Mucosa of stomach (tissue), 1 donor: Measurements from ENCODE around the gene ATP5F1D.

Experiments used
- H3K27me3 ChIP-seq: one replicate; pipeline ENCODE4 v1.7.0; 2013; ENCODE audit warnings: mild to moderate bottlenecking, low read length; ENCODE audit not compliant: control insufficient read depth, insufficient read depth
- H3K36me3 ChIP-seq: one replicate; pipeline ENCODE4 v1.7.0; 2013; ENCODE audit warnings: low read length; ENCODE audit not compliant: control insufficient read depth, insufficient read depth
- H3K4me1 ChIP-seq: one replicate; pipeline ENCODE4 v1.7.0; 2013; ENCODE audit warnings: mild to moderate bottlenecking, low read length; ENCODE audit not compliant: control insufficient read depth, insufficient read depth
- H3K4me3 ChIP-seq: one replicate; pipeline ENCODE4 v1.7.0; 2013; ENCODE audit warnings: low read length
- H3K9ac ChIP-seq: one replicate; pipeline ENCODE4 v1.7.0; 2013; ENCODE audit warnings: mild to moderate bottlenecking, low read length, moderate library complexity
- H3K9me3 ChIP-seq: one replicate; pipeline ENCODE4 v1.7.0; 2013; ENCODE audit warnings: mild to moderate bottlenecking, low read length, moderate library complexity; ENCODE audit not compliant: control insufficient read depth
- donor health status: Pancreatic carcinoma.

ATP5F1D gene

GRCh38 chr19:1223018-1223855 is 18.3 kb upstream of the ATP5F1D start:
- Histone ChIP-seq H3K36me3 (peaks cover 7% of the 10 kb centered on the region), H3K4me3 (no peak overlapping the region), H3K27me3 (no peaks in the 10 kb centered on the region), H3K4me1 (peaks cover 3% of the 10 kb centered on the region), H3K9me3 (no peaks in the 10 kb centered on the region), H3K9ac (no peak overlapping the region)

- H3K4me1 ChIP-seq, result peaks cover 3% of the 10 kb centered on the region
- no peaks in the 10 kb centered on the region for H3K27me3 ChIP-seq
- no peak overlapping the region for H3K9ac ChIP-seq
- no peaks in the 10 kb centered on the region for H3K9me3 ChIP-seq
- peaks cover 7% of the 10 kb centered on the region for H3K36me3 ChIP-seq
- no peak overlapping the region for H3K4me3 ChIP-seq
These were observed 17.3 kb upstream of the ATP5F1D start for GRCh38 chr19:1224047-1224825.

- Histone ChIP-seq H3K4me1 (peaks cover 3% of the 10 kb centered on the region), H3K27me3 (no peaks in the 10 kb centered on the region), H3K9me3 (no peaks in the 10 kb centered on the region), H3K9ac (no peak overlapping the region), H3K36me3 (peaks cover 7% of the 10 kb centered on the region), H3K4me3 (no peak overlapping the region)
These were observed 16.7 kb upstream of the ATP5F1D start for GRCh38 chr19:1224847-1225246.

- Histone ChIP-seq H3K9ac (no peak overlapping the region), H3K4me1 (peaks cover 3% of the 10 kb centered on the region), H3K27me3 (no peaks in the 10 kb centered on the region), H3K9me3 (no peaks in the 10 kb centered on the region), H3K36me3 (peaks cover 7% of the 10 kb centered on the region), H3K4me3 (no peak overlapping the region)
These were observed 15.9 kb upstream of the ATP5F1D start for GRCh38 chr19:1225440-1226226.

- Histone ChIP-seq H3K9me3 (no peaks in the 10 kb centered on the region), H3K9ac (no peak overlapping the region), H3K36me3 (peaks cover 7% of the 10 kb centered on the region)
These were observed 15.4 kb upstream of the ATP5F1D start for GRCh38 chr19:1226227-1226518.

GRCh38 chr19:1226522-1227303 is 14.8 kb upstream of the ATP5F1D start:
- no peak overlapping the region for H3K9ac ChIP-seq
- no peak overlapping the region for H3K4me3 ChIP-seq
- peaks cover 7% of the 10 kb centered on the region for H3K4me1 ChIP-seq
- peaks cover 7% of the 10 kb centered on the region for H3K36me3 ChIP-seq
- no peaks in the 10 kb centered on the region for H3K27me3 ChIP-seq
- no peaks in the 10 kb centered on the region for H3K9me3 ChIP-seq

More at GRCh38 chr19:1226227-1226518, 15.4 kb upstream of the ATP5F1D start:
- H3K4me1 ChIP-seq, result peaks cover 3% of the 10 kb centered on the region
- no peak overlapping the region for H3K4me3 ChIP-seq
- H3K27me3 ChIP-seq, result no peaks in the 10 kb centered on the region

GRCh38 chr19:1227304-1228054 is 14.1 kb upstream of the ATP5F1D start:
- Histone ChIP-seq H3K36me3 (peaks cover 7% of the 10 kb centered on the region), H3K9me3 (no peaks in the 10 kb centered on the region), H3K27me3 (peaks cover 2% of the 10 kb centered on the region), H3K4me3 (no peak overlapping the region), H3K9ac (no peak overlapping the region), H3K4me1 (peaks cover 15% of the 10 kb centered on the region)

- no peaks in the 10 kb centered on the region for H3K9me3 ChIP-seq
- no peak overlapping the region for H3K9ac ChIP-seq
- peaks cover 23% of the 10 kb centered on the region for H3K4me1 ChIP-seq
- H3K4me3 ChIP-seq, result no peak overlapping the region
- H3K27me3 ChIP-seq, result peaks cover 5% of the 10 kb centered on the region
- H3K36me3 ChIP-seq, result no peaks in the 10 kb centered on the region
These were observed 13.2 kb upstream of the ATP5F1D start for GRCh38 chr19:1228161-1228957.

GRCh38 chr19:1229056-1229923 is 12.3 kb upstream of the ATP5F1D start:
- H3K9ac ChIP-seq, result no peak overlapping the region
- no peaks in the 10 kb centered on the region for H3K36me3 ChIP-seq
- H3K9me3 ChIP-seq, result no peaks in the 10 kb centered on the region
- H3K27me3 ChIP-seq, result peaks cover 5% of the 10 kb centered on the region
- H3K4me3 ChIP-seq, result no peak overlapping the region
- H3K4me1 ChIP-seq, result peaks cover 28% of the 10 kb centered on the region
